Kidney (tissue), 14 donors: ENCODE measurements around the gene IMP4. TPM values are rescaled to one million over a fixed set of nuclear protein-coding genes. Genes with fewer than 3 reads are reported as not detected.

Experiments
- DNase-seq, 5 donors: peaks; one replicate each; pipeline ENCODE4 v3.0.0-alpha.2; 2013 to 2020
- FAIRE-seq: peaks from 2 replicates; lab custom pipeline; 2012; peaks lifted over from hg19 to GRCh38; lab: Jason Lieb, UNC
- H3K27ac ChIP-seq, 2 donors: one replicate each; pipeline ENCODE4 v1.7.0; 2013; ENCODE audit warnings: low read depth in 2 of 2, low read length in 2 of 2, inconsistent platforms in 1 of 2
- H3K27me3 ChIP-seq: one replicate; pipeline ENCODE4 v1.7.1; 2013; ENCODE audit warnings: low read length, inconsistent platforms; ENCODE audit not compliant: control insufficient read depth, insufficient read depth
- H3K36me3 ChIP-seq, 3 donors: one replicate each; pipeline versions ENCODE4 v1.7.0 to v1.7.1; 2013; ENCODE audit warnings: low read length in 3 of 3, control low read depth in 1 of 3, inconsistent platforms in 1 of 3; ENCODE audit not compliant: insufficient read depth in 3 of 3, control insufficient read depth in 2 of 3
- H3K4me1 ChIP-seq, 3 donors: one replicate each; pipeline versions ENCODE4 v1.7.0 to v1.7.1; 2013; ENCODE audit warnings: low read length in 3 of 3, inconsistent platforms in 1 of 3, low read depth in 1 of 3; ENCODE audit not compliant: control insufficient read depth in 2 of 3, insufficient read depth in 2 of 3
- H3K4me3 ChIP-seq, 3 donors: one replicate each; pipeline versions ENCODE4 v1.7.0 to v1.8.1; 2013; ENCODE audit warnings: low read length in 3 of 3, control low read depth in 1 of 3, inconsistent platforms in 1 of 3
- H3K9ac ChIP-seq, 3 donors: one replicate each; pipeline versions ENCODE4 v1.7.0 to v1.7.1; 2013; ENCODE audit warnings: low read length in 3 of 3, control low read depth in 1 of 3, inconsistent platforms in 1 of 3
- H3K9me3 ChIP-seq, 3 donors: one replicate each; pipeline versions ENCODE4 v1.7.0 to v1.7.1; 2013; ENCODE audit warnings: low read length in 3 of 3, control low read depth in 1 of 3, inconsistent platforms in 1 of 3; ENCODE audit not compliant: control insufficient read depth in 2 of 3, insufficient read depth in 1 of 3
- intact Hi-C: fragments of 100-400 bp; cut with DNase I; formaldehyde crosslinking; loops from one replicate; pipeline ENCODE4 v1.11.1; 2022
- polyA plus RNA-seq: library from polyadenylated mRNA; stranded (reverse); fragments of 350-450 nt; fragmentation: Illumina TruSeq; extraction: RNeasy Lipid Tissue Mini Kit (QIAGEN cat#74804); gene quantifications from one replicate; pipeline ENCODE4 v1.2.3, GENCODE V29; 2014; ENCODE audit warnings: low read depth, low replicate concordance; ENCODE audit not compliant: insufficient read depth
- total RNA-seq: library from RNA; stranded (reverse); fragmentation: NEBNext Ultra II Directional; extraction: Animal tissue kit (Norgen Biotek cat#: 25700); gene quantifications from one replicate; pipeline ENCODE4 v1.2.1, GENCODE V29; 2021
- TF ChIP-seq, protein P1 (sequence below): IDR thresholded peaks from 3 replicates; pipeline ENCODE4 v1.5.1; 2012; ENCODE audit warnings: mild to moderate bottlenecking, moderate library complexity, borderline replicate concordance; ENCODE audit not compliant: insufficient read depth; ENCODE audit errors: extremely low read depth
- donor health status: control.
- donor health status: control.
- donor health status: control.
- donor health status: control.
- donor health status: control.
- donor health status: DM: yes; HTN: yes; CAD: no.
- donor health status: Normal renal cell carcinoma (clear cell type).

The IMP4 gene
- total and polyA plus RNA-seq, 2 donors from 2014 or later = 59.7 to 60.1 TPM

DNA sequence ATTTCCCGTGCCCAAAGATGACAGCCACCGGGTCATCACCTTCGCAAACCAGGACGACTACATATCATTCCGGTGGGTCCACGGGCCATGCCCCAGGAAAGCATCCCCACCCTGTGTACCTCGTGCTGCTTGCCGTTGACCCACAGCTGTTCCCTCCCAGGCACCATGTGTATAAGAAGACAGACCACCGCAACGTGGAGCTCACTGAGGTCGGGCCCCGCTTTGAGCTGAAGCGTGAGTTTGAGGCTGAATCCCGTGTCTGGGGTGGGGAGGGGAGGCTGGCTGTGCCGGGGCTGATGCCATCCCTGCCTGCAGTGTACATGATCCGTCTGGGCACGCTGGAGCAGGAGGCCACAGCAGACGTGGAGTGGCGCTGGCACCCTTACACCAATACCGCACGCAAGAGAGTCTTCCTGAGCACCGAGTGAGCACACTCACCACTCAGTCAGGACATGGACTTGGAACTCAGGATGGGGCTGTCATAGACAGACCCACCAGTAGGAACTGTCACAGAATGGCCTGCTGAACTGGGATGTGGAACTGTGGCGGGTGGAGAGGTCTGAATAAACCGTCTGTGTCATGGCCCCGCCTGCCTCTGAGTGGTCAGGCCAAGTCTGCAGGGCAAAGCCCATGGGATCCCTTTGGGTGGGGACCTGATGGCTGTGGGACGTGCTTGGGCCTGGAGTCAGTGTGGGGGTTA, 3.5 kb downstream of the IMP4 start:
- peaks cover 0 to 3% (median 1%) of the 10 kb centered on the region in 3 donors for H3K4me1 ChIP-seq
- H3K9ac ChIP-seq = no peak overlapping the region
- FAIRE-seq (no peak), DNase-seq (no peak)
- TF ChIP-seq, protein P1, sequence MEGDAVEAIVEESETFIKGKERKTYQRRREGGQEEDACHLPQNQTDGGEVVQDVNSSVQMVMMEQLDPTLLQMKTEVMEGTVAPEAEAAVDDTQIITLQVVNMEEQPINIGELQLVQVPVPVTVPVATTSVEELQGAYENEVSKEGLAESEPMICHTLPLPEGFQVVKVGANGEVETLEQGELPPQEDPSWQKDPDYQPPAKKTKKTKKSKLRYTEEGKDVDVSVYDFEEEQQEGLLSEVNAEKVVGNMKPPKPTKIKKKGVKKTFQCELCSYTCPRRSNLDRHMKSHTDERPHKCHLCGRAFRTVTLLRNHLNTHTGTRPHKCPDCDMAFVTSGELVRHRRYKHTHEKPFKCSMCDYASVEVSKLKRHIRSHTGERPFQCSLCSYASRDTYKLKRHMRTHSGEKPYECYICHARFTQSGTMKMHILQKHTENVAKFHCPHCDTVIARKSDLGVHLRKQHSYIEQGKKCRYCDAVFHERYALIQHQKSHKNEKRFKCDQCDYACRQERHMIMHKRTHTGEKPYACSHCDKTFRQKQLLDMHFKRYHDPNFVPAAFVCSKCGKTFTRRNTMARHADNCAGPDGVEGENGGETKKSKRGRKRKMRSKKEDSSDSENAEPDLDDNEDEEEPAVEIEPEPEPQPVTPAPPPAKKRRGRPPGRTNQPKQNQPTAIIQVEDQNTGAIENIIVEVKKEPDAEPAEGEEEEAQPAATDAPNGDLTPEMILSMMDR = no peak
- H3K9me3 ChIP-seq = no peaks in the 10 kb centered on the region
- H3K27me3 ChIP-seq = no peaks in the 10 kb centered on the region
- H3K4me3 ChIP-seq = no peak overlapping the region
- intact Hi-C loops = no loop called here
- H3K27ac ChIP-seq = no peak overlapping the region
- H3K36me3 ChIP-seq = peaks cover 0 to 33% (median 26%) of the 10 kb centered on the region in 3 donors

- FAIRE-seq (no peak), DNase-seq (no peak)
- TF ChIP-seq, protein P1 = no peak
- H3K4me3 ChIP-seq = no peak overlapping the region
- H3K27me3 ChIP-seq = no peaks in the 10 kb centered on the region
- H3K4me1 ChIP-seq = peaks cover 0 to 3% (median 0%) of the 10 kb centered on the region in 3 donors
- peaks cover 0 to 33% (median 26%) of the 10 kb centered on the region in 3 donors for H3K36me3 ChIP-seq
- intact Hi-C loops = no loop called here
- H3K27ac ChIP-seq = no peak overlapping the region
- H3K9me3 ChIP-seq = no peaks in the 10 kb centered on the region
- H3K9ac ChIP-seq = no peak overlapping the region
These were observed 4.0 kb downstream of the IMP4 start for GRCh38 chr2:130346741-130347066.

GRCh38 chr2:130347220-130347925, 4.7 kb downstream of the IMP4 start:
- Histone ChIP-seq H3K4me1 (peaks cover 0 to 3% (median 0%) of the 10 kb centered on the region in 3 donors), H3K27me3 (no peaks in the 10 kb centered on the region), H3K36me3 (peaks cover 0 to 33% (median 26%) of the 10 kb centered on the region in 3 donors), H3K9me3 (no peaks in the 10 kb centered on the region), H3K27ac (no peak overlapping the region), H3K9ac (no peak overlapping the region), H3K4me3 (no peak overlapping the region)
- no peak for DNase-seq
- TF ChIP-seq, protein P1 = no peak
- FAIRE-seq = no peak
- intact Hi-C loops = no loop called here
